ENCODE measurements around the gene CDH3. TPM values are rescaled to one million over a fixed set of nuclear protein-coding genes. Genes with fewer than 3 reads are reported as not detected.

Gene CDH3
- total RNA-seq, 2 donors from 2014 or later, result 0.66 to 4.7 TPM

DNA sequence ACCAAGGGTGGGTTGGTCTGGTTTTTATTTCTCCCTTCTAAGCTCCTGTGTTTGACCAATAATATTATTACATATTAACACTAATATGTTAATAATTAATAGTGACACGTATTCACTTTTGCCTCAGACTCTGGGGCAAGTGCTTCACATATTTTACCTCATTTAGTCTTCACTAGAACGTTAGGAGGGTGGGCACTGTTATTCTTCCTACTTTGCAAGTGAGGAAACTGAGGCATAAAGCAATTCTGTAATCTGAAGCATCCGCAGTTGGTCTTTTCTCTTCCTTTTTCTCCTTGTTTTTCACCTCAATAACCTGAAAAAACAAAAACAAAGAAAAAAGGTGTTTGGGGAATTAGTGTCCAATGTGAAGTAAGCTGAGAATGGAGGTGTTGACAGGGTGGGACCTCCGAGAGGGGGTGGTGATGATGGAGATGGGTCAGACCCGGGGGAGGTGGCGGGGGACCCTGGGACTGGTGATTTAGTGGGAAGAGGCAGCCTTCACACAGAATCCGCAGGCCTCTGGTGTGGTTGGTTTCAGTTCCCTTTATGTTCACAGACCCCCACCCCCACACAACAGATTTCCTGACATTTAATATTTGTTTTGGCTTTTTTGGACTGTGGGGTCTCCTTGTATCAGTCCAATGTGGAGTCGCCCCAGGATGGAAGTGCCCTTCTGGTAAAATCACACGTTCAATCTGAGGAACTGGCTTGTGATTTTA lies 95.7 kb downstream of the CDH3 start:
- WGBS, 2 donors, result 31 to 41% methylated on average over 9 of the region's 9 CpGs
- Histone ChIP-seq H3K9me3 (no peaks in the 10 kb centered on the region), H3K4me1 (peaks cover 70% of the 10 kb centered on the region), H3K27ac (peak overlapping the region; percentile 89 to 98 (median 96)), H3K36me3 (replicated peaks in 1 of 2; ENCODE audit: insufficient read depth in 1 of 2, low read depth in 2 of 2) (no peaks in the 10 kb centered on the region), H3K4me3 (no peak overlapping the region), H3K27me3 (no peaks in the 10 kb centered on the region)
- TF ChIP-seq, protein P1, sequence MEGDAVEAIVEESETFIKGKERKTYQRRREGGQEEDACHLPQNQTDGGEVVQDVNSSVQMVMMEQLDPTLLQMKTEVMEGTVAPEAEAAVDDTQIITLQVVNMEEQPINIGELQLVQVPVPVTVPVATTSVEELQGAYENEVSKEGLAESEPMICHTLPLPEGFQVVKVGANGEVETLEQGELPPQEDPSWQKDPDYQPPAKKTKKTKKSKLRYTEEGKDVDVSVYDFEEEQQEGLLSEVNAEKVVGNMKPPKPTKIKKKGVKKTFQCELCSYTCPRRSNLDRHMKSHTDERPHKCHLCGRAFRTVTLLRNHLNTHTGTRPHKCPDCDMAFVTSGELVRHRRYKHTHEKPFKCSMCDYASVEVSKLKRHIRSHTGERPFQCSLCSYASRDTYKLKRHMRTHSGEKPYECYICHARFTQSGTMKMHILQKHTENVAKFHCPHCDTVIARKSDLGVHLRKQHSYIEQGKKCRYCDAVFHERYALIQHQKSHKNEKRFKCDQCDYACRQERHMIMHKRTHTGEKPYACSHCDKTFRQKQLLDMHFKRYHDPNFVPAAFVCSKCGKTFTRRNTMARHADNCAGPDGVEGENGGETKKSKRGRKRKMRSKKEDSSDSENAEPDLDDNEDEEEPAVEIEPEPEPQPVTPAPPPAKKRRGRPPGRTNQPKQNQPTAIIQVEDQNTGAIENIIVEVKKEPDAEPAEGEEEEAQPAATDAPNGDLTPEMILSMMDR (IDR thresholded peaks at IDR 0.05), result no peak
- TF ChIP-seq POLR2A (IDR thresholded peaks at IDR 0.05), result no peak
- intact Hi-C loops (cut with DNase I), result no loop called here
- DNase-seq (no peak), ATAC-seq (no peak)

DNA sequence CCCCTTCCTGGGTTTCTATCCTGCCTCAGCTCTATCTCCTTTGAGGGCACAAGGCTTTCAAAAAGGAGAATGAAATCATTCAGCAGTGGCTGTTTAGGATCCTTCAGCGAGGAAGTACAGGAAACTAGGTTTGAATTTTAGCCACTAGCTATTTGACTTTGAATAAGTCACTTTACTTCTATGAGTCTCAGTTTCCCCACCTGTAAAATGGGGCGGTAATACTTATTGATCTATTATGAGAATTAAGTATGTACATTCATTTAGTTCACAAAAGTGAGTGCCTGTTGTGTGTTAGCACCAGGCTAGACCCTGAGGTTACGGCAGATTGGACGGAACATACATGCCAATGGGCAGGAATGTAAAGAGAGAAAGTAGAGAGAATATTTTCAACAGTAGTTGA lies 98.6 kb downstream of the CDH3 start:
- H3K4me1 ChIP-seq, result peaks cover 91% of the 10 kb centered on the region
- TF ChIP-seq, protein P1 (IDR thresholded peaks at IDR 0.05), result no peak
- no peak for TF ChIP-seq POLR2A (IDR thresholded peaks at IDR 0.05)
- H3K36me3 ChIP-seq (replicated peaks in 1 of 2; ENCODE audit: insufficient read depth in 1 of 2, low read depth in 2 of 2), result no peaks in the 10 kb centered on the region
- H3K27ac ChIP-seq, result peak overlapping the region; percentile 91 to 98 (median 96)
- intact Hi-C loops (cut with DNase I), result no loop called here
- no peak for ATAC-seq
- 51 to 62% methylated on average over 4 of the region's 4 CpGs for WGBS, 2 donors
- no peak overlapping the region for H3K4me3 ChIP-seq
- no peaks in the 10 kb centered on the region for H3K9me3 ChIP-seq
- DNase-seq, result no peak
- H3K27me3 ChIP-seq, result no peaks in the 10 kb centered on the region

DNA sequence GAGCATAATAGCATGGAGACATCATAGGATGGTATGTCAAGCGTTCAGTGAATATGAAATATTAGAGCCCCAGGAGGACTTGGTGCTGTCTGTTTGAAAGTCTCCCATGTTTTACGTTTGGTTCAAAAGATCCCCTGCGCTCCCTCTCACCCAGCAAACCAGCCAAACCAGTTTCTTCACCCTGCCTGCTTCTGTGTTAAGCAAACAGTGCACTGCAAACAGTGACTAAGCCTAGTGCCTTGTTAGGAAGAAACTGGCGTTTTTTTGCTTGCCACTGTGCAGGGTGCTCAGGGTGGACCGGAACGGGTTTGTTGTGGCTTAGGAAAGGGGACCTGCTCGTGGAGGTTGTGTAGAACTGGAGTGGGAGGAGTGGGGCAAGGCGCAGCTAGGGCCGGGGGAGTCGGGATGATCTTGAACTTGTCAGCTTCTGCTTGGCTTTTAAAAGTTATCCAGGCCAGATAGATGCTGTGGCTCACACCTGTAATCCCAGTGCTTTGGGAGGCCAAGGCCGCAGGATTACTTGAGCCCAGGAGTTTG lies 99.7 kb downstream of the CDH3 start:
- peak; percentile 91 for ATAC-seq
- Histone ChIP-seq H3K27ac (peak overlapping the region; percentile 91 to 98 (median 96)), H3K4me3 (no peak overlapping the region), H3K9me3 (no peaks in the 10 kb centered on the region), H3K36me3 (replicated peaks in 1 of 2; ENCODE audit: insufficient read depth in 1 of 2, low read depth in 2 of 2) (no peaks in the 10 kb centered on the region), H3K4me1 (peaks cover 92% of the 10 kb centered on the region), H3K27me3 (no peaks in the 10 kb centered on the region)
- peak; percentile 88 to 95 (median 92) for DNase-seq
- TF ChIP-seq, protein P1 (IDR thresholded peaks at IDR 0.05), result no peak
- peak in 2 of 3 donors; percentile 51 to 54 for TF ChIP-seq POLR2A (IDR thresholded peaks at IDR 0.05)
- intact Hi-C loops (cut with DNase I), result no loop called here
- whole genome bisulfite sequencing, 2 donors, result 11 to 18% methylated on average over 10 to 11 of the region's 11 CpGs

DNA sequence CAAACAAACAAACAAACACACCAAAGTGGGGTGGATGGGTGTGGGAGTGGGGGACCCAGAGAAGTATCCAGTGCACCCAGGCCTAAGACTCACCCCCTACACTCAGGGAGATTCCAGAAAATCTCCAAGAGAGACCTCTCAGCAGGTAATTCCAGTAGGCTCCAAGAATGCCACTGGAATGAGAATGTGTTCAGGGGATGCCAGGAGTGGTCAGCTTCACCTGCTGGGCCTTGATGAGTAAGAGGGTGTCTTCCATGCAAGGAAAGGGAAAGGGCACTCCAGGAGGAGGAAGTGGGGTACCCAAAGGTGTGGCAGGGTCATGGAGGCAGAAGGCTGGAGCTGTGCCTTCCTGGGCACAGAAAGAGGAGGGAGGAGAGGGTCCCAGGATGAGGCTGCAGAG lies 101.8 kb downstream of the CDH3 start:
- intact Hi-C loops (cut with DNase I), result no loop called here
- ATAC-seq, result no peak
- no peak for DNase-seq
- Histone ChIP-seq H3K4me3 (no peak overlapping the region), H3K9me3 (no peaks in the 10 kb centered on the region), H3K27me3 (no peaks in the 10 kb centered on the region), H3K27ac (peak overlapping the region; percentile 39 to 98 (median 96)), H3K4me1 (peaks cover 88% of the 10 kb centered on the region), H3K36me3 (replicated peaks in 1 of 2; ENCODE audit: insufficient read depth in 1 of 2, low read depth in 2 of 2) (no peaks in the 10 kb centered on the region)
- no peak for TF ChIP-seq POLR2A (IDR thresholded peaks at IDR 0.05)
- TF ChIP-seq, protein P1 (IDR thresholded peaks at IDR 0.05), result no peak

DNA sequence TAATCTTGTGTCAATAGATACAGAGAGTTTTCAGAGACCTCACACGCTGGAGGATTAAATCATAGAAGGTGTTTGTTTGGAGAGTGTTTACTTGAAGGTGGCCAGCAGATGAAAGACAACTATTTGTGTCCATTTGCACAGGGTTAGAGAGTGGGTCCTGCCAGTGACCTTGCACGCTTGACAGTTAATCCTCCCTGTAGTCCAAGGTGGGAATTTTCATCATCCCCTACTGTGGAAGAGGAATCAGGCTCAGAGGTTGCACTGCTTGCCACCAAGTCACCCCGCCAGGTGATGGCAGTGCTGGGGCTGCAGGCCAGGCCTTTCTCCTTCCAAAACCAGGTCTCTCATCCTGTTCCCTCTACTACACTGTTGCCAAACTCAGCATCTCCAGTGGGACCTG lies 104.3 kb downstream of the CDH3 start:
- intact Hi-C loops (cut with DNase I), result no loop called here
- no peak for TF ChIP-seq POLR2A (IDR thresholded peaks at IDR 0.05)
- TF ChIP-seq, protein P1 (IDR thresholded peaks at IDR 0.05), result peak in 3 of 7 experiments; percentile 9 to 21 (median 13)
- Histone ChIP-seq H3K4me3 (no peak overlapping the region), H3K27me3 (no peaks in the 10 kb centered on the region), H3K36me3 (replicated peaks in 1 of 2; ENCODE audit: insufficient read depth in 1 of 2, low read depth in 2 of 2) (no peaks in the 10 kb centered on the region), H3K27ac (peak overlapping the region; percentile 34 to 98 (median 44)), H3K9me3 (no peaks in the 10 kb centered on the region), H3K4me1 (peaks cover 88% of the 10 kb centered on the region)
- ATAC-seq (no peak), DNase-seq (peak in 1 of 4 donors; percentile 8)
- WGBS, 2 donors, result 48 to 55% methylated on average over 3 of the region's 3 CpGs

Measured in body of pancreas (tissue), 4 donors.